Measurements from ENCODE around the gene FTSJ1.

DNA sequence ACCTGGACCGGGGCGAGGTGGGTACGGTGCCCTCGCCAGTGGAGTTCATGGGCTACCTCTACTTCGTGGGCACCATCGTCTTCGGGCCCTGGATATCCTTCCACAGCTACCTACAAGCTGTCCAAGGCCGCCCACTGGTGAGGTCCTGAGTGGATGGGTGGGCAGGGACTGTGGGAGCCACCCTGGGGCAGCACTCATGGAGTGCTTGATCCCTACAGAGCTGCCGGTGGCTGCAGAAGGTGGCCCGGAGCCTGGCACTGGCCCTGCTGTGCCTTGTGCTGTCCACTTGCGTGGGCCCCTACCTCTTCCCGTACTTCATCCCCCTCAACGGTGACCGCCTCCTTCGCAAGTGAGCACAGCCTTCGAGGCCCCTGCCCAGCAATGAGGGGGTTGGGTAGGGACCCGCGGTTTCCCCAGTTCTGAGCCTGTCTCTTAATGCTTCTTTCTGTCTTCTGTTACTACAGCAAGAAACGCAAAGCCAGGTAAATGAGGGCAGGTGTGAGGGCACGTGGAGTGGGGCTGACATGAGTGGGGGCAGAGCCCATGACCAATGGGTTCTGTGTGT is 36.5 kb downstream of the FTSJ1 start:
- TF ChIP-seq, protein P1, sequence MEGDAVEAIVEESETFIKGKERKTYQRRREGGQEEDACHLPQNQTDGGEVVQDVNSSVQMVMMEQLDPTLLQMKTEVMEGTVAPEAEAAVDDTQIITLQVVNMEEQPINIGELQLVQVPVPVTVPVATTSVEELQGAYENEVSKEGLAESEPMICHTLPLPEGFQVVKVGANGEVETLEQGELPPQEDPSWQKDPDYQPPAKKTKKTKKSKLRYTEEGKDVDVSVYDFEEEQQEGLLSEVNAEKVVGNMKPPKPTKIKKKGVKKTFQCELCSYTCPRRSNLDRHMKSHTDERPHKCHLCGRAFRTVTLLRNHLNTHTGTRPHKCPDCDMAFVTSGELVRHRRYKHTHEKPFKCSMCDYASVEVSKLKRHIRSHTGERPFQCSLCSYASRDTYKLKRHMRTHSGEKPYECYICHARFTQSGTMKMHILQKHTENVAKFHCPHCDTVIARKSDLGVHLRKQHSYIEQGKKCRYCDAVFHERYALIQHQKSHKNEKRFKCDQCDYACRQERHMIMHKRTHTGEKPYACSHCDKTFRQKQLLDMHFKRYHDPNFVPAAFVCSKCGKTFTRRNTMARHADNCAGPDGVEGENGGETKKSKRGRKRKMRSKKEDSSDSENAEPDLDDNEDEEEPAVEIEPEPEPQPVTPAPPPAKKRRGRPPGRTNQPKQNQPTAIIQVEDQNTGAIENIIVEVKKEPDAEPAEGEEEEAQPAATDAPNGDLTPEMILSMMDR (IDR thresholded peaks at IDR 0.05), result no peak
- no peak for TF ChIP-seq POLR2A (IDR thresholded peaks at IDR 0.05)
